HG03135 (cell line): ENCODE measurements around the gene TAS1R2.

Experiments
- ATAC-seq: cut with Tn5 transposase; IDR thresholded peaks from one replicate; pipeline ENCODE4 v1.9.1; 2021; ENCODE audit warnings: mild to moderate bottlenecking, moderate library complexity; ENCODE audit not compliant: unreplicated experiment

TAS1R2 gene

GRCh38 chr1:18823438-18823837 lies 36.0 kb downstream of the TAS1R2 start:
- ATAC-seq = no peak

DNA sequence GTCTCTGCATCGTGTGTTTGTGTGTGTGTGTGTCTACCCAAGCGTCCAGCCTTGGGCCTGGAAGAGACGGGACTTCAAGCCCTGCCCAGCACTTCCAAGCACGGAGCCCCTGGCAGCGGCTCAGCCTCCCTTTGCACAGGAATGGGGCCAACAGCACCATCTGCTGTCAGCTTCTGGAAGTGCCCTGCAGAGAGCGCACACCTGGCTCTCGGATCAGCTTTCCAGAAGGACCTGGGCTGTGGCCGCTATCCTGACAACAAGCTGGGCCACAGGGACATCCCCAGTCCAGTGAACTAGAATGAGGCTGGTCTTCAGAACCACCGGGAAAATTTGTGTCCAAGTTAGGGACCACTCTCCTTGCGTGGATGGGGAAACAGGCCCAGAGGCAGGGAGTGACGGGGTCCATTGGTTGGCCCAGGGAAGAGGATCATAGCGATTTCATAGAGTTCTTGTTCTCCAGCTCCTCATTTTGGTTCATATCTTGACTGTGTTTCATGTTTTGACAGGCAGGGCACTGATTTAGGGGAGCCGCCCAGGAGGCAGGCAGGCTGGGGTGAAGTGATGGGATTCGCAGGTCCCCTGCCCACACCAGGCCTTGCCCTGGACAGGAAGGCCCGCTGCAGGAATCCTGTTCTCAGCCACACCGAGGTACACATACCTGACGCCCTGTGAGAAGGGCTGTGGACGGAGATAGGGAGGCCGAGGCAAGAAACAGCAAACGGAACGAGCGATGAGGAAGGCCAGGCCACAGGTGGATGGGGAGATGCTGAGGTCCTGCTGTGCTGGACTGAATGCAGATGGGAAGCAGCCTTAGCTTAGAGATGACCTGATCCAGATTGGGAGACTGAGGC lies 38.4 kb downstream of the TAS1R2 start:
- no peak for ATAC-seq

GRCh38 chr1:18819986-18820790 lies 39.3 kb downstream of the TAS1R2 start:
- ATAC-seq = no peak

DNA sequence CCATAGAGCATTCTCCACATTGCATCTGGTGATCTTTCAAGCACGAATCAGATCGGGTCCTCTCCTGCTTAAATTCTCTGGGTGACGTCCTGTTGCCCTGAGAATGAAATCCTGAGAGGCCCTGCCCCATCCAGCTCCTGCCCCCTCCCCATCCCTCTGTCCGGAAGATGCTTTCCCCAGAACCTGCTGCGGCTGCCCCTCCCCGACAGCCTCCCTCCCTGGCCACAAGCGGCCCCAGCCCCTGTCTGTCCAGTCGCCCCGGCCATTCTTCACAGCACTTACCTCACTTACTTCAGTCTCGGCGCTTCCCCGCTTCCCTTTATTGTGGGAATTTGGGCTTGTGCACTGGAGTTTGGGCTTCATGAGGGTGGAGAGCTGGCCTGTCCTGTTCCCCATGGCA lies 40.3 kb downstream of the TAS1R2 start:
- no peak for ATAC-seq

DNA sequence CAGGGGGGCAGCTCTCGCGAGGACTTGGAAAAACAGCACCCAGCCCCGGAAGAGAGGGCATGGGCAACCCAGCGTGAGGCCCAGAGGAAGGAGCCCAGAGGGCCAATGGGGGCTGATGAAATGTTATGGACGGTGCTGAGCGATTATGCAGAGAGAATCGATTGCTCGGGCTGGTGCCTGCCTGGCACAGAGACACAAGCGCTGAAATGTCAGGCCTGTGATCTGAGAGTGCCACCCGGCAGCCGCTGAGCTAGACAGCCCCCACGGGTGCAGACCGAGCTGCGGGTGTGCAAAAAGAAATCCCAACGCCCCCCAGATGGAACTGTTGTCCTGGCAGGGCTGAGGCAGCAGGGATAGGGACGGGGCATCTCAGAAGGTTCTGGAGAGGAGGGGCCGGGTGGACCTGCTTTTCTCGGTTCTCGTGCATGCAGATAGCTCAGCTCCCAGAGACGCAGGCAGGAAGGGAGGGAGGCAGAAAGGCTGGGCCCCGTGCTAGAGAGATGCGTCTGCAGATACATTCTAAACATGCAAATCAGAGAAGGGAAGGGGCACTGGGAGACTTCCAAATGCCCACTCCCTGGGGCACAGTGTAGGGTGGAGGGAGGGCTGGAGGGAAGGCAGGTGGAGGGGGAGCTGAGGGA lies 41.5 kb downstream of the TAS1R2 start:
- no peak for ATAC-seq

DNA sequence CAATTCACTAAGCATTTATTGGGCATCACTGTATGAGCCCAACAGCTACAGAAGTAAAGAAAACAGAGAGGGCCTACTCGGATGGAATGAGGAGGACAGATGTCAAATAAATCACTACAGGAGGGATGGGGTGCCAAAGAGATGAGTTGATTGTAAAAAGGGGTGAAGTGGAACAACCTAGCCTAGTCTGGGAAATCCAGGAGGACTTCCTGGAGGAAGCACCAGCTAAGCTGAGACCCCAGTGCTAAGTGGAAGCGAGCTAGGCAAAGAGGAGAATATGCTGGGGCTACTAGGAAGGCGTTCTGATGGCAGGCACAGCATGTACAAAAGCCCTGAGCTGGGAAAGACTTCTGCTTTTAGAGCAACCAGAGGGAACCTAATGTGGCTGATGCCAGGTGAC lies 42.1 kb downstream of the TAS1R2 start:
- no peak for ATAC-seq

DNA sequence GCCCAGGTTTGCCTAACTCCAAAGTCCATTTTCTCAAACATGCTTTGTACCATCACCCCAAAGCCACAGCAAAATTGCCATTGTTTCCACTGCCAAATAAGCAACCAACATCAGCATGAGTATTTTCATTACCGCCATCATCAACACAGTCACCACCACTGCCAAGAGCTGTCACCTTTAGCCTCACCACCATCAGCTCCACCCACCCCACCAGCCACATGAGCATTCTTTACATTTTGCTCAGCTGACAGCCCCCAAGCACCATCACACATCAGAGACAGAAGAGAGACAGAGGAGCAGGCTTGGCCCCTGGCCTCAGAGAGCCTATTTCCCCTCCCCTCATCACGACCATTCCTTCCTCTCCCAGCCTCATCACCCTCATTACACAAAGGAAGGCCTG lies 42.7 kb downstream of the TAS1R2 start:
- no peak for ATAC-seq

DNA sequence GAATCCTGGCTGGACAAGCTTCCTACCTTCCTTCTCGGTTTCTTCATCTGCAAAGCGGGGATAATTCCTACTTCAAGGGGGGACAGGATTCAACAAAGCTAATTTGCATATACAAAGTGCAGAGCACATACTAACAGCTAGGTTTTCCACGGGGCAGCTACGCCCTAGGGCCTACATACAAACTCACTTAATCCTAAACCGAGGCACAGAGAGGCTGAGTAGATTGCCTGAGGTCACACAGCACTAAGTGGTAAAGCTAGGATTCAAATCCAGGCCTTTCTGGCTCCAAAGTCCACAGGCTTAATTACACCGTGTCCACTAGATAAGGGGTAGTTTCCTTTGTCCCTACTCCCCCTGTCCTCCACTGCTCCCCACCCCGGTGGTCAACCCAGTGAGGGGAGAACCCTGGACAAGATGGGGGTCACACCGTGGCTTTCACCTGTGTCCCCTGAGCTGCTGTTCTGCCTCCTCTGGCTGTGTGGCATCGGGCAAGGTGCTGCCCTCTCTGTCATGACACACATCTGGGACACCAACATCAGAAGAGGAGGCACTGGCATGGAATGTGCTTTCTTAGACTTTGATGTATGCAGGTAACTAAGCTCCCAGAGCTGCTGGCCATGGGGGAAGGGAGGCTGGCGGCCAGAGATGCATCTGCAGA lies 44.5 kb downstream of the TAS1R2 start:
- ATAC-seq = no peak

GRCh38 chr1:18814425-18814824 lies 45.0 kb downstream of the TAS1R2 start:
- no peak for ATAC-seq

DNA sequence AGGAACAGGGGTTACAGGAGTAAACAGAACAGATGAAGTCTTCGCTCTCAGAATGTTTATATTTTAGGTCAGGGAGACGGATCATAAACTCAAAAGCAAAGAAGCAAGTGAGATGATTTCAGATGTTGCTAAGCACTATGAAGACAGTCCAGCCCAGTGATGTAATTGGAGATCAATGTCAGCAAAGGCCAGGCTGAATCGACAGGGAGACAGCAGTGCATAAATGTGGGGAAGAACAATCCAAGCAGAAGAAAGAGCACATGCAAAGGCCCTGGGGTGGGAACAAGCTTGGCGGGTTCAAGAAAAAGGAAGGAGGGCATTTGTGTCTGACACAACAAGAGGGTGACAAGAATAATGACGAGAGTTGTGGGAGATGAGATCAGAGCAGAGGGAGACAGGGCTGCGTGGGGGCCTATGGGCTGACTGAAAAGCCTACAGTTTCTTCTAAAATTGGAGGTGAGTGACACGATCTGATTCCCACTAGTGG lies 47.0 kb downstream of the TAS1R2 start:
- ATAC-seq = no peak

DNA sequence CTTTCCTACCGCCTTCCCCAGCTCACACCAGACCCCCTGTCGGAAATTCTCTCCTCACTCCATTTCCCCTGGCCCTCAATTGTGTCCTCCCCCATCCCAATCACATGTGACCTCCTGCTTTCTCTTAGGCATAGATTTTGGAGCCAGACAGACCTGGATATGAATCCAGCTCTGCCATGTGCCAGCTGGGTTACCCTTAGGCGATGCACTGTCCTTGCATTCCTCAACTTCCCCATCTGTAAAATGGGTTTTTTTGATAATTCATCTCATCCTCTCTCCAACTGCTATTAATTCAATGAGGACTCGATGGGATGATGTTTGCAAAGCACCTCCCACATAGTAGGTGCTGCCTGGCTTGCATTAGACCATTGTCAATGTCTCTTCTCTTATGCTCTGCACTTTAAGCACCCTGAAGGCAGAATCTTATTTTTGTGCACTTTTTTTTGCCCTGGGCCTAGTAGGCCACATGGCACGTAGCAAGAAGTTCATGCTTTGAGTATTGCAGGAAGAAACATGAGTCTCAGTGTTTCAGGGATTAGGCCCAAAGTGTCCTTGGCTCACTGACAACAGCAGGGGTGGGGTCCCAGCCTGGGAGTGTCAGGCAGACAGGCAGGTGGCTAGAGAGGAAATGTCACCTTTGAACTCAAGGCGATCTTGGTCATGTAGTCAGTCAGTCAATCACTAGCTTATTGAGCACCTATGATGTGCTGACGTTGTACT lies 47.6 kb downstream of the TAS1R2 start:
- ATAC-seq = no peak

DNA sequence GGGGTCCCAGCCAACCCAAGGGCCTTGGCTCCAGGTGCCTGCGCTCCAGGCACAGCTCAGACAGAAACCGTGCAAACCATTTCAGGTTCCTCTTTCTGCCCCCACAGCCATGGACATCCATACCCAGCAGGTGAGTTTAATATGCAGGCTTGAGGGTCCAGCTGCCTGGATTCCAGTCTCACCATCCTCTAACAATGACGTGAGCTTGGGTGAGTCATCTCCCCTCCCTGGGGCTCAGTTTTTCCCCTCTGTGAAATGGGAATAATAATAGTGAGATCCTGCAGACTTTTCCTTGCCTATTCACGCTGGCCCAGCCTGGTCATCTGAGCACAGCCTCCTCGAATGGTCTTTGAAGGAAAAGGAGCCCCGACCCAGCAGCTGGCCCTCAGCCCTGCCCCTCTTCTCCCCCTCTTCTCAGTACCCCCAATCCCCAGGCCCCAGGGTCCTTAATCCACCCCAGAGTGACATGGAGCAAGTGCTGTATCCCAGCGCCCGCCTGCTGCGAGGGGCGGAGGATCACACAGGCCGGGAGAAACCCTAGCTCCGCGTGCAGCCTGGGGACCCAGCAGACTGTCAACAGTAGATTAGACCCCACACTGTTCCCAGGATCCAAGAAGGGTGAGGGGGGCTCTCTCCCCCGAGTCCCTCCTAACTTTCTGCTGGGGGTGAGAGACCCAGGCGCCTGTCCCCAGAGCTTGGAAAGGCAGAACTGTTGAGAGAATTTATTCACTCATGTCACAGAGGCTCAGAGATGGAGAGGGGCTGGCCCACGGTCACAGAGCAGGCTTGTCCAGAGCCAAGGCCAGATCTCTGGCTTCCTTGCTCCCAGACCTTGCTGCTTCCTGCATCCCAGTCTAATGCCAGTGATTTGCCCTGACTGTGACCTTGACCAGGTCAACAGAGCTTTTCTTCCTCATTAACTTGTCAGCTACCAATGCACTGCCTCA lies 49.2 kb downstream of the TAS1R2 start:
- ATAC-seq = no peak

GRCh38 chr1:18808550-18808949 lies 50.9 kb downstream of the TAS1R2 start:
- ATAC-seq = no peak

- no peak for ATAC-seq
Observed at GRCh38 chr1:18807334-18808063, 52.0 kb downstream of the TAS1R2 start.

DNA sequence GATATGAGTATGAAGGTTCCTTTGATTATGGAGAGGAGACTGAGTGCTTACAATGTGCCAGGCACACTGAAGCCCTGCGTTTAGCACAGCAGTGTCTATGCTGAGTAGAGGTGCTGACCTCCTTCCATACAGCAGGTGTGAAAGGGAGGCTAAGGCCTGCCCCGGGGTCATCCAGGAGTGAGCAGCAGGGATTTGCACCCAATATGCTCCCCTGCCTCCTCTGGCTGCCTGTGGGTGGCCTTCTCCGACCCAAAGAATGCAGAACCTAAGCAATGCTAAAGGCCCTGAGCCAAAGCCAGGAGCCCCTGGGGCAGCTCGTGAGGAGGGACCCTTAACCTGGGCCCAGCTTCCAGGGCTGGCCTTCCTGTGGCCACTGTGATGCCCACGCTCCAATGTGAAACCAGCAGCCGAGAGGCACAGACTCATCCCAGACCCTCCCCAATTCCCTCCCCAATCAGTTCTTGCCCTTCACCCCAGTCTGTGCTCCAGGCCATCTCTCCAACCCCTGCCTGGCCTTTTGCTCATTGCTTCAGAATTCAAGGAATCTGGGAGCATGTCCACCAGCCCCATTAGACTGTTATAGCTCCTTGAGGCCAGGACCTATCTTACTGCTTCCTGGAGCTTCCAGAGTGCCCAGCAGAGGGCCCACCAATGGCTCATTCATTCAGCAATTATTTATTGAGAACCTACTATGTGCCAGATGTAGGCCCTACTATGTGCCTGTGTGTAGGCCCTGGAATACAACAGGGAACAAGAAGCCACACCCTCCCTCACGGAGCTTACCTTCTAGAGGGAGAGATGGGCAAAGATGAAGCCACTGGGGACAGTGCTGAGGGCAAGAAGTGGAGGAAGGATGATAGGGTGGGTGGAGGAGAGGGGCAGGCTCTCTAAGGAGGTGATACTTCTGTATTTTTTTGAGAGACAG lies 53.3 kb downstream of the TAS1R2 start:
- no peak for ATAC-seq

GRCh38 chr1:18805150-18805879 lies 54.1 kb downstream of the TAS1R2 start:
- no peak for ATAC-seq

GRCh38 chr1:18803851-18804250 lies 55.6 kb downstream of the TAS1R2 start:
- no peak for ATAC-seq
